ENCODE measurements around the gene VPS37D.

Gene VPS37D

GRCh38 chr7:73667344-73668102 lies at the start of gene VPS37D (continued):
- TF ChIP-seq ZNF518A (tag by site-specific recombination; conservative IDR thresholded peaks at IDR 0.05; ENCODE audit: low read depth): no peak
- TF ChIP-seq ZSCAN16 (tag by site-specific recombination; IDR thresholded peaks at IDR 0.05): no peak
- peak; percentile 37; the same call in 1 of the 2 replicates for TF ChIP-seq ZNF335 (tag by site-specific recombination; conservative IDR thresholded peaks at IDR 0.05)
- TF ChIP-seq ZNF488 (tag by site-specific recombination; IDR thresholded peaks at IDR 0.05): no peak
- no peak for TF ChIP-seq ZNF366 (tag by site-specific recombination; conservative IDR thresholded peaks at IDR 0.05)
- peak; percentile 81 for TF ChIP-seq KLF9 (tag by site-specific recombination; IDR thresholded peaks at IDR 0.05; ENCODE audit: low read depth)
- TF ChIP-seq ZNF133 (tag by site-specific recombination; IDR thresholded peaks at IDR 0.05): no peak
- TF ChIP-seq GLI2 (tag by site-specific recombination; IDR thresholded peaks at IDR 0.05; ENCODE audit: borderline replicate concordance, low read depth): no peak
- no peak for TF ChIP-seq PRDM2 (tag by site-specific recombination; IDR thresholded peaks at IDR 0.05; ENCODE audit: borderline replicate concordance)
- TF ChIP-seq ZNF624 (tag by site-specific recombination; IDR thresholded peaks at IDR 0.05): no peak
- TF ChIP-seq EGR2 (tag by site-specific recombination; IDR thresholded peaks at IDR 0.05; ENCODE audit: low read depth): peak; percentile 21; the same call in 1 of the 2 replicates
- TF ChIP-seq ZFP3 (tag by site-specific recombination; IDR thresholded peaks at IDR 0.05; ENCODE audit: low read depth): peak; percentile 67; the same call in 1 of the 2 replicates
- TF ChIP-seq ZXDB (tag by site-specific recombination; IDR thresholded peaks at IDR 0.05): 0 out of 2 replicates have a peak, but pooled peaks have one; percentile 27
- TF ChIP-seq ZNF146 (tag by site-specific recombination; IDR thresholded peaks at IDR 0.05): no peak
- TF ChIP-seq ZNF324 (tag by site-specific recombination; IDR thresholded peaks at IDR 0.05): no peak
- no peak for TF ChIP-seq ZNF426 (tag by site-specific recombination; IDR thresholded peaks at IDR 0.05)
- TF ChIP-seq ZBTB10 (tag by site-specific recombination; IDR thresholded peaks at IDR 0.05): peak; percentile 46; the same call in 1 of the 2 replicates
- TF ChIP-seq ZNF561 (tag by site-specific recombination; IDR thresholded peaks at IDR 0.05; ENCODE audit: borderline replicate concordance): peak; percentile 65; the same call in 1 of the 2 replicates
- peak; percentile 49 for TF ChIP-seq ZBTB26 (tag by site-specific recombination; optimal IDR thresholded peaks at IDR 0.05)
- no peak for TF ChIP-seq ZNF175 (tag by site-specific recombination; IDR thresholded peaks at IDR 0.05)
- peak; percentile 68 for TF ChIP-seq ZFHX2 (tag by site-specific recombination; conservative IDR thresholded peaks at IDR 0.05)

Data from HEK293 (cell line).